Measurements from ENCODE around the gene TUBA4A.
A peak's percentile ranks its signal among the peaks of the same experiment; 100 is the strongest.

DNA sequence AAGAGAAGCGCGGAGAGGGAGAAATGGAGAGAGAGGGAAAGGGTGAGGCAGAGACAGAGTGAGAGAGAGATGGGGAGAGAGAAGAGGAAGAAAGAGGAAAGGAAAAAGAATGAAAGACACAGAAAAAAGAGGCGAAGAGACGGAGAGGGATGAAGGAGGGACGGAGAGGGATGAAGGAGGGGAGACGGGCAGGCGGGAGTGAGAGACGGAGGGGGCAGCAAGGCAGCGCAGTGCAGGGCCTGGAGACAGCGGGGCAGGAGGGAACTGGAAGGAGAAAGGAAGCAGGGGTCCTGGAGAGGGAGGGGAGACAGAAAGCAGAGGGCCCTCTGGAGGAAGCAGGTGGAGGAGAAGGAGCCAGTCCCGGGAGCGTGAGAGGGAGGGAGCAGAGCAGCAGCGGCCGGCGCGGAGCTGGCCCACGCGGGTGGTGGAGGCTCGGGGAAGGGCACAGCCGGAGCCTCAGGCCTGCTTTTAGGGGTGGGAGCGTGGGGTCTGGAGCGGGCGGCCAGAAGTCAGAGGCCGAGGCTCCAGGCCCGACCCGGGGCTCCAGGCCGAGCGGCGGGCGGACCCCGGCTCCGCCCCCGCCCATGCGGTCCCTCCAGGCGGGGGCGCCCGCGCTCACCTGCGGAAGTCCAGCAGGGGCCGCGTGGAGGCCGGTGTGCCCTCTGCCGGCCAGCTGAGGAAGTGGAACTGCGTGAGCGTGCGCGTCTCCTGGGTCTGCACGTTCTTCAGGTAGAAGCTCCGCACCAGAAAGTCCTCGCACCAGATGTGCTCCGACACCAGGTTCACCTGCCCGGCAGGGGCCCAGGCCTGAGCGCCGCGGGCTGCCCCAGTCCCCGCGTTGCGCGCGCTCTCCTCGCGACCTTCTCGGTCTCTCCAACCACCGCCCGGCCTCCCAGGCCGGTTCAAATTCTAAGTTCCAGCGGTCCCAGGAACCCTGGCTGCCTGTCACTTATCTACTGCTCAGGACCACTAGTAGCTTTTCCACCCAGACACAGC, 40.9 kb upstream of the TUBA4A start:
- TF ChIP-seq, protein P1, sequence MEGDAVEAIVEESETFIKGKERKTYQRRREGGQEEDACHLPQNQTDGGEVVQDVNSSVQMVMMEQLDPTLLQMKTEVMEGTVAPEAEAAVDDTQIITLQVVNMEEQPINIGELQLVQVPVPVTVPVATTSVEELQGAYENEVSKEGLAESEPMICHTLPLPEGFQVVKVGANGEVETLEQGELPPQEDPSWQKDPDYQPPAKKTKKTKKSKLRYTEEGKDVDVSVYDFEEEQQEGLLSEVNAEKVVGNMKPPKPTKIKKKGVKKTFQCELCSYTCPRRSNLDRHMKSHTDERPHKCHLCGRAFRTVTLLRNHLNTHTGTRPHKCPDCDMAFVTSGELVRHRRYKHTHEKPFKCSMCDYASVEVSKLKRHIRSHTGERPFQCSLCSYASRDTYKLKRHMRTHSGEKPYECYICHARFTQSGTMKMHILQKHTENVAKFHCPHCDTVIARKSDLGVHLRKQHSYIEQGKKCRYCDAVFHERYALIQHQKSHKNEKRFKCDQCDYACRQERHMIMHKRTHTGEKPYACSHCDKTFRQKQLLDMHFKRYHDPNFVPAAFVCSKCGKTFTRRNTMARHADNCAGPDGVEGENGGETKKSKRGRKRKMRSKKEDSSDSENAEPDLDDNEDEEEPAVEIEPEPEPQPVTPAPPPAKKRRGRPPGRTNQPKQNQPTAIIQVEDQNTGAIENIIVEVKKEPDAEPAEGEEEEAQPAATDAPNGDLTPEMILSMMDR (IDR thresholded peaks at IDR 0.05): peak in 3 of 4 experiments; percentile 99 to 100 (median 100)
- no peak for TF ChIP-seq EP300 (IDR thresholded peaks at IDR 0.05)

Data from gastroesophageal sphincter (tissue), 3 donors.